ENCODE results near the gene TCN2.
A peak's percentile ranks its signal among the peaks of the same experiment; 100 is the strongest.

The TCN2 gene

DNA sequence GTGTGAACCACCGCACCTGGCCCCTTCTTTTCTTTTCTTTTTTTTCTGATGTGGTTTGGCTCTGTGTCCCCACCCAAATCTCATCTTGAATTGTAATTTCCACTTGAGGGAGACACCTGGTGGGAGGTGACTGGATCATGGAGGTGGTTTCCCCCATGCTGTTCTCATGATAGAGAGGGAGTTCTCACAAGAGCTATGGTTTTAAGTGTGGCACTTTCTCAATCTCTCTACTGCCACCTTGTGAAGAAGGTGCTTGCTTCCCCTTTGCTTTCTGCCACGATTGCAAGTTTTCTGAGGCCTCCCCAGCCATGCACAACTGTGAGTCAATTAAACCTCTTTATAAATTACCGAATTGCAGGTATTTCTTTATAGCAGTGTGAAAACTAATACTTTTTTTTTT, 4.9 kb upstream of the TCN2 start:
- no peak for TF ChIP-seq POLR2A (IDR thresholded peaks at IDR 0.05; ENCODE audit: low read depth, low read length)
- TF ChIP-seq TAF1 (IDR thresholded peaks at IDR 0.05; ENCODE audit: borderline replicate concordance, low read depth, low read length), result no peak
- no peak for TF ChIP-seq POLR2AphosphoS5 (IDR thresholded peaks at IDR 0.05; ENCODE audit: low read depth, low read length)
- FAIRE-seq, result no peak
- DNase-seq (ENCODE audit: insufficient read length), result no peak

DNA sequence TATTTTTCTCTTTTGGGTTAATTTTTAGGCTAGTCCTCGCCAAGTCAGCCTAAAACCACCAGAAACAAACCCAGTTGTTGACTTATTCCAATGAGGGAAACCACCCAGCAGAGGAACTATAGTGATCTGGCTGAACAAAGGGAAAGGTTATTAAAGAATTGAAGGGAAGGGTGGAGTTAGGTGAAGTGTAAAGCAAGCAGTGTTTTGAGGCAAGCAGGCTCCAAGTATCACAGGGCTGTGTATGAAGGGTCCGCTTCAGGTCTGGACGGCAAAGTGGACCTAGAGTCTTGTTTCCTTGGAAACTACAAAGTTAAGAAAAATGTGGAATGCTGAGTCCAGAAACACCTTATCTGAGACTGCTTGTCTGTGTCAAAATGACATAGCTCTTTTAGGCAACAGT, 3.2 kb upstream of the TCN2 start:
- TF ChIP-seq TAF1 (IDR thresholded peaks at IDR 0.05; ENCODE audit: borderline replicate concordance, low read depth, low read length) (no peak), POLR2AphosphoS5 (IDR thresholded peaks at IDR 0.05; ENCODE audit: low read depth, low read length) (no peak), POLR2A (IDR thresholded peaks at IDR 0.05; ENCODE audit: low read depth, low read length) (no peak)
- FAIRE-seq (no peak), DNase-seq (ENCODE audit: insufficient read length) (no peak)

DNA sequence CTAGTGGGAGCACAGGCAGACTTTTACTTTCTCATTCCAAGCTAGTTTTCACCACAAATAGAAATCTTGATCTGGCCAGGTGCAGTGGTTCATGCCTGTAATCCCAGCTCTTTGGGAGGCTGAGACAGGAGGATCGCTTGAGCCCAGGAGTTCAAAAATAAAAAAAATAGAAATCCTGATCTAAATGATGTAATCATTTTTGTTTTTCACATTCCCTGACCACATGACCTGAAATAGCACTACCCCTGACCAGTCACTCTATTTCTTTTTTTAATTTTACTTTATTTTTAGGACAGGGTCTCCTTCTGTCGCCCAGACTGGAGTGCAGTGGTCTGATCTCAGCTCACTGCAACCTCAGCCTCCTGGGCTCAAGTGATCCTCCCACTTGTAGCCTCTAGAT, 2.3 kb upstream of the TCN2 start:
- TF ChIP-seq POLR2A (IDR thresholded peaks at IDR 0.05; ENCODE audit: low read depth, low read length), result no peak
- no peak for TF ChIP-seq POLR2AphosphoS5 (IDR thresholded peaks at IDR 0.05; ENCODE audit: low read depth, low read length)
- TF ChIP-seq TAF1 (IDR thresholded peaks at IDR 0.05; ENCODE audit: borderline replicate concordance, low read depth, low read length), result no peak
- no peak for FAIRE-seq
- no peak for DNase-seq (ENCODE audit: insufficient read length)

DNA sequence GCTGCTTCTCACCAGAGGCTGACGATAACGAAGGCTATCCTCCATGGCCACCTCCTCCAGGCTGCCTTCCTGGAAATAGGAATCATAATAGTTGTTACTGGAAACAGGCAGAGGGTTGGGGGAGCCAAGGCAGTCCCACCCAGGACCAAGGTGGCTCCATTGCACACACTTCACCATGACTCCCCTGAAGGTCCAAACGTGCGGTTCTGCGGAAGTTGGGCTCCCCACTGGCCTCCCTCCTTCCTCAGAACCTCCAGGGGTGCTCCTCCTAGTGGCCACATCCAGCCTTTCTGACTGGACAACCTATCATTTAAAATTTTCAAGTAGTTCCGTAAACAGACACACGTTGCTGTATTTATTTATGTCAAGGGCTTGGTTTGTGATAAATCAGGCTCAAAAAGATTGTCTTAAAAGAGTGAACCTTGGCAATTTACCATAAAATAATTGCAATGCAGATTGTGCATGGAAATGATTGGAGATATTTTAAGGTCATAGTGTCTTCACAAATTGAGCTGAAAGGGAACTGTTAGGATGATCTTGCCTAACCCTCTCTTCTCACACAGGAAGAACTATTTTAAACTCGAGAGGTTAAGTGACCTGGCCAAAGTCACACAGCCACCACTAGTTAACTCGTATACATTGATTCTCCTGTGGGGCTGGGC, 1.4 kb upstream of the TCN2 start:
- no peak for DNase-seq (ENCODE audit: insufficient read length)

DNA sequence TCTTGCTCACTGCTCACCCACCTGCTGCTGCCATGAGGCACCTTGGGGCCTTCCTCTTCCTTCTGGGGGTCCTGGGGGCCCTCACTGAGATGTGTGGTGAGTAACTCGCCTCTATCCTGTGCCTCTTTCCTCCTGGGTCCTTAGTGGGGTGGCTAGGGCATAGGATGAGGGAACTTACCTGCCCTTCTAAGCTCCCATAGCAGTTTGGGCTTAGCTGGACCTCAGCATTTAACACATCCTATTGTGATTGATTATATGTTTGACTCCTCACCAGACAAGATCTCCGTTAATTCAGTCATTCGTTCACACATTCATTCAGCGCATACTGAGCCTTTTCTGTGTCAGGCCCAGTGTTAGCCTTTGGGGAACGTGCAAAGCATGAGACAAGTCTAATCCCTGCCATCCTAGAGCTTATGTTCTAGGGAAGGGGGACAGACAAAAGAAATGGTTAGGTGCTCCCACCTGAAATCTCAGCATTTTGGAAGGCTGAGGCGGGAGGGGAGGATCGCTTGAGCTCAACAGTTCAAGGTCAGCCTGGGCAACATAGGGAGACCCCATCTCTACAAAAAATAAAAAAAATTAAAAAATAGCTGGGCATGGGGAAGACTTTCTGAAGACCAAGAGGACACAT, 441 bp downstream of the TCN2 start:
- FAIRE-seq (no peak), DNase-seq (ENCODE audit: insufficient read length) (no peak)
- TF ChIP-seq POLR2AphosphoS5 (IDR thresholded peaks at IDR 0.05; ENCODE audit: low read depth, low read length), result no peak
- no peak for TF ChIP-seq POLR2A (IDR thresholded peaks at IDR 0.05; ENCODE audit: low read depth, low read length)
- TF ChIP-seq TAF1 (IDR thresholded peaks at IDR 0.05; ENCODE audit: borderline replicate concordance, low read depth, low read length), result no peak

More for the DNA sequence above, 1.4 kb upstream of the TCN2 start:
- no peak for TF ChIP-seq POLR2A (IDR thresholded peaks at IDR 0.05; ENCODE audit: low read depth, low read length)
- TF ChIP-seq TAF1 (IDR thresholded peaks at IDR 0.05; ENCODE audit: borderline replicate concordance, low read depth, low read length), result no peak
- TF ChIP-seq POLR2AphosphoS5 (IDR thresholded peaks at IDR 0.05; ENCODE audit: low read depth, low read length), result no peak
- FAIRE-seq, result peak; percentile 68

DNA sequence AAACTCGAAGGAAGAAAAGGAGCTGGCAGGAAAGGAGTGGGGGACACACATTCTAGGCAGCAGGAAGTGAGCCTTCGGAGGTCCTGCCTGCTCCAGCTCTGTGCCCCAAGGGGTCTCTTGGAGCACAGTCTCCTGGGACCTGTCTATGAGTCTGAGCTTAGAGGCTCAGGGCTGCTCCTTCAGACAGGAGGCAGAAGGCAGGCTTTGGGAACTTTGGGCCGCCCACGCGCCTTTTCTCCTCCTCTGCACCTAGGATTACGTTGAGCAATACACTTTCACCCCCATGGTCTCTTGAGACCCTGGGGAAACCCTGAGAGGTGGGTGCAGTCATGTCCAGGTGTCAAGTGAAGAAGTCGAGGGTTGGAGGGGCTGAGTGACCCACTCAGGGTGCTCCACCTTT, 965 bp downstream of the TCN2 start:
- DNase-seq (ENCODE audit: insufficient read length) (no peak), FAIRE-seq (peak; percentile 79)
- TF ChIP-seq TAF1 (IDR thresholded peaks at IDR 0.05; ENCODE audit: borderline replicate concordance, low read depth, low read length) (no peak), POLR2A (IDR thresholded peaks at IDR 0.05; ENCODE audit: low read depth, low read length) (no peak), POLR2AphosphoS5 (IDR thresholded peaks at IDR 0.05; ENCODE audit: low read depth, low read length) (no peak)

DNA sequence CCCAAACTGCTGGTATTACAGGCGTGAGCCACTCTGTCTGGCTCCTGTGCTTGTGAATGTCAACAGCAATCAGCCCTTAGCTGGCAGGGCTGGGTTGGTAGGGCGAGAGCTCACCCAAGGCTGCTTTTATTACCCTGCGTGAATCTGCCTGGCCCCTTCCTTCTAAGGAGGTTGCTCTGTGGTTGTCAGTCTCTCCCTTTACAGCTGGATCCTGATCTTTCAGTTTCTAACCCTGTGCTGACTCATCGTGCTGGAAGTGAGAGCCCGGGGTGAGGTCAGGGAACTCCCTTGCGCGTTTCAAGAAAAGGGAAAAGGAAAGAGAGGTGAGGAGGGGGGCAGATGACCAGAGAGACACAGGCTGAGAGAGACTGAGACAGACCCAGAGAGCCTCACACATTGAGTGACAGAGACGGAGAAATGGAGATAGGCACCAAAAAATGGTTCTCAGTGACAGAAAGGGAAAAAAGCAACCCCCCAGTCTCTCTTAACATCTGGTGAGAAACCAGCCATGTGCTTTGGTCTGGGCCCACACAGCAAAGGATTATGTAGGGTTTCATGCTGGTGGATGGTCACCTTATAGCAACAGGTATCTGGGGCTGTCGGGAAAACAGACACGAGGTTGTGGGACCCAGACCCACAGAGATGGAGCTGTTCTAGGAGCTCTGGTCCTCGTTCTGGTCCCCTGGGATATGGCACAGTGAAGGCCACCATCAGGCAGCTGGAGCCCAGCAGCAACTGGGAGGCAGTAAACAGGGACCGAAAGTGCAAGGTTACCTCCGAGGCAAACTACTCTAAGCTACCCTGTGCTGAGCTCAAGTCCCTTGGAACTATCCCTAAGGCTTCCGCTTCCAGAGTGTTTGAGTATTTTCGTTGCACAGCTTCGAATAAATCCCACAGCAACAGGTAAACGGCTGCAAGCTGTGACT, 2.5 kb downstream of the TCN2 start:
- peak; percentile 94 for FAIRE-seq
- no peak for TF ChIP-seq POLR2AphosphoS5 (IDR thresholded peaks at IDR 0.05; ENCODE audit: low read depth, low read length)
- no peak for TF ChIP-seq TAF1 (IDR thresholded peaks at IDR 0.05; ENCODE audit: borderline replicate concordance, low read depth, low read length)
- no peak for TF ChIP-seq POLR2A (IDR thresholded peaks at IDR 0.05; ENCODE audit: low read depth, low read length)
- peak; percentile 55 for DNase-seq (ENCODE audit: insufficient read length)

DNA sequence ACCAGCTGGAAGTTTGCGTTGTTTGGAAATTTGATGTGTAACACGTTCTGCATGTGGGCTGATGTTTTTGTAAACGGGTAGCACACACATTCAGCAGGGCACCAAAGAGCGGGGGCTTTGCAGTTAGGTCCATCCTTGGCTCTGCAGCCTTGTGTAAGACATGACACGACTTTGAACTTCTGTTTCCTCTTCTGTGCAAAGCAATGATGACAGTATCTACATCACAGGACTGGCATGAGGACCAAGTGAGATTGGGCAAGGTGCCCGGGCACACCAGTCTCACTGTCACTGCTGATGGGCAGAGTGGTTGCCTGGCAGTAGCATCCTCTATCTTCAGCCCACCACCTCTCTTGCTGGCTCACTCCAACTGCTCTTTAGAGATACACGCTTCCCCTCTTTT, 3.3 kb downstream of the TCN2 start:
- TF ChIP-seq TAF1 (IDR thresholded peaks at IDR 0.05; ENCODE audit: borderline replicate concordance, low read depth, low read length) (no peak), POLR2AphosphoS5 (IDR thresholded peaks at IDR 0.05; ENCODE audit: low read depth, low read length) (no peak), POLR2A (IDR thresholded peaks at IDR 0.05; ENCODE audit: low read depth, low read length) (no peak)
- no peak for DNase-seq (ENCODE audit: insufficient read length)
- FAIRE-seq, result no peak

DNA sequence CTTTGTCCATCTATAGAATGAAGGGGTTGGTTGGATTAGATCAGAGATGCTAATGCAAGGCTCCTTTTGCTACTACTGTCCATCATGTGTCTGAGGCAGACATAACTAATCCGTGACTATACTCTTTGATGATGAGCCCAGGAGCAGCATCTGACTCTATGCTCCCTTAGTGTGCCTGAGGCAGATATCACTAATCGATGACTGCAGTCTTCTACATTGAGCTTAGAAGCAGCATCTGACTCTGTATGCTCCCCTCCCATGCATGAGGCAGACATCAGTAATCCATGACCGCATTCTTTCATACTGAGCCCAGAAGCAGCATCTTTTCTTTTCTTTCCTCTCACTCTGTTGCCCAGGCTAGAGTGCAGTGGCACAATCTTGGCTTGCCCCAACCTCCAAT, 4.2 kb downstream of the TCN2 start:
- FAIRE-seq (no peak), DNase-seq (ENCODE audit: insufficient read length) (no peak)
- TF ChIP-seq POLR2A (IDR thresholded peaks at IDR 0.05; ENCODE audit: low read depth, low read length) (no peak), TAF1 (IDR thresholded peaks at IDR 0.05; ENCODE audit: borderline replicate concordance, low read depth, low read length) (no peak), POLR2AphosphoS5 (IDR thresholded peaks at IDR 0.05; ENCODE audit: low read depth, low read length) (no peak)

DNA sequence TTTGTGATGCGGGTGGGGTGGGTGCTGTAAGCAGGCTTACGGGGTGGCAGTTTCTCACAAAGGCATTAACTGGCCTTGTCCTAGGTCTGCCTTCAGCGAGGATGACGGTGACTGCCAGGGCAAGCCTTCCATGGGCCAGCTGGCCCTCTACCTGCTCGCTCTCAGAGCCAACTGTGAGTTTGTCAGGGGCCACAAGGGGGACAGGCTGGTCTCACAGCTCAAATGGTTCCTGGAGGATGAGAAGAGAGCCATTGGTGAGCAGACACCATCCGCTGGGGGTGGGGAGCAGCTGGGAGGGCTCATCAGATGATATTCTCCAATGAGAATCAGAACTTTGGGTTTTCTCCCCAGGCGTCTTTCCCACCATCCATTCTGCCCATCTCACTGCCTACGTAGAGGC, 5.8 kb downstream of the TCN2 start:
- TF ChIP-seq POLR2AphosphoS5 (IDR thresholded peaks at IDR 0.05; ENCODE audit: low read depth, low read length) (no peak), TAF1 (IDR thresholded peaks at IDR 0.05; ENCODE audit: borderline replicate concordance, low read depth, low read length) (no peak), POLR2A (IDR thresholded peaks at IDR 0.05; ENCODE audit: low read depth, low read length) (no peak)
- no peak for FAIRE-seq

DNA sequence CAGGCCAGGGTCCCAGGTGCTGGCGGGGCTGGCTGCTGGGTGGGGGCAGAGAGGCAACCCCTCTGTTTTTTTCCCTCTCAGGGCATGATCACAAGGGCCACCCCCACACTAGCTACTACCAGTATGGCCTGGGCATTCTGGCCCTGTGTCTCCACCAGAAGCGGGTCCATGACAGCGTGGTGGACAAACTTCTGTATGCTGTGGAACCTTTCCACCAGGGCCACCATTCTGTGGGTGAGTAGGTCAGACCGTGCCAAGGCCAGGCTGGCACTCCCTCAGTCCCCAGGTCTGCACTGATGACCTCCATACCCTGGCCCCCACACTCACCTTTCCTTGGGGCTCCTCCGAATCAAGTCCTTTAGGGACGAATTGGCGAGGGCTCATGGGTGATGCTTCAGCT, 7.3 kb downstream of the TCN2 start:
- TF ChIP-seq TAF1 (IDR thresholded peaks at IDR 0.05; ENCODE audit: borderline replicate concordance, low read depth, low read length) (no peak), POLR2A (IDR thresholded peaks at IDR 0.05; ENCODE audit: low read depth, low read length) (no peak), POLR2AphosphoS5 (IDR thresholded peaks at IDR 0.05; ENCODE audit: low read depth, low read length) (no peak)
- FAIRE-seq, result no peak
- DNase-seq (ENCODE audit: insufficient read length), result no peak

More for the DNA sequence above, 5.8 kb downstream of the TCN2 start:
- DNase-seq (ENCODE audit: insufficient read length), result no peak

Measured in GM12892 (cell line).